ENCODE measurements around the gene RASL10A. TPM values are rescaled to one million over a fixed set of nuclear protein-coding genes. Genes with fewer than 3 reads are reported as not detected.
A peak's percentile ranks its signal among the peaks of the same experiment; 100 is the strongest.

The RASL10A gene
- total and polyA plus RNA-seq, 9 of the 15 experiments (the other 6 are each of a cell fraction or from before 2014, with no cell fraction given) = 0.17 to 1.2 (median 0.45) TPM; not detected in 3

GRCh38 chr22:29270475-29271271 is 44.8 kb downstream of the RASL10A start (continued):
- TF ChIP-seq ZNF551 (CRISPR knock-in tag; IDR thresholded peaks at IDR 0.05) = no peak
- TF ChIP-seq ZNF408 (CRISPR knock-in tag; IDR thresholded peaks at IDR 0.05; ENCODE audit: low read depth) = no peak
- TF ChIP-seq ZBTB12 (CRISPR knock-in tag; IDR thresholded peaks at IDR 0.05) = no peak
- TF ChIP-seq ZNF511 (CRISPR knock-in tag; IDR thresholded peaks at IDR 0.05) = no peak
- TF ChIP-seq ZNF282 (CRISPR knock-in tag; IDR thresholded peaks at IDR 0.05) = no peak
- peak; percentile 84 for TF ChIP-seq CXXC5 (CRISPR knock-in tag; IDR thresholded peaks at IDR 0.05)
- TF ChIP-seq FIP1L1 (IDR thresholded peaks at IDR 0.05; ENCODE audit: low read depth, low read length, poor library complexity, severe bottlenecking) = no peak
- TF ChIP-seq NR3C1 (CRISPR knock-in tag; IDR thresholded peaks at IDR 0.05) = no peak
- no peak for TF ChIP-seq THRAP3 (IDR thresholded peaks at IDR 0.05; ENCODE audit: borderline replicate concordance)
- TF ChIP-seq HNRNPUL1 (IDR thresholded peaks at IDR 0.05; ENCODE audit: low read length) = no peak
- TF ChIP-seq ZNF407 (IDR thresholded peaks at IDR 0.05; ENCODE audit: low read depth) = no peak
- no peak for TF ChIP-seq E2F4 (CRISPR knock-in tag; IDR thresholded peaks at IDR 0.05; ENCODE audit: low read depth)

All from K562 (cell line).